Measurements from ENCODE around the gene ADAMTS12.

DNA sequence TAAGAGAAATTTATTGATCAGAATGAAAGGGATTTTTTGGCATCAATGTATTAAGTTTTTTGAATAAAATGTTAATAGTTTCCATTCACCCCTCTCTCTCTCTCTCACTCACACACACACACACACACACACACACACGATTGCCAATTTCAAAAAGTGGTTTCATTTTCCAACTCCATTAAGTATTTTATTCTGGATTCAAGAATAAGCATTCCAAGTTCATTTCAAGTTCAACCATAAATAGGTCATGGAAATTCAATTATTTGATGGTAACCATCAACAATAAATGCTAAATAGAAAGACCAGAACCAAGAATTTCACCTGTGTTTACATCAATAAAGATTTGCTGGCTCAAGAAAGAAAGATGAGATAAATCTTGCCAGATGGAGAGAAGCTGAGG lies 171.6 kb downstream of the ADAMTS12 start:
- TF ChIP-seq PATZ1 (CRISPR knock-in tag; IDR thresholded peaks at IDR 0.05; ENCODE audit: borderline replicate concordance) (no peak), GLIS3 (CRISPR knock-in tag; IDR thresholded peaks at IDR 0.05) (no peak), TOX (CRISPR knock-in tag; IDR thresholded peaks at IDR 0.05; ENCODE audit: borderline replicate concordance) (no peak), ZFP3 (CRISPR knock-in tag; IDR thresholded peaks at IDR 0.05) (no peak)
- TF ChIP-seq, protein P1, sequence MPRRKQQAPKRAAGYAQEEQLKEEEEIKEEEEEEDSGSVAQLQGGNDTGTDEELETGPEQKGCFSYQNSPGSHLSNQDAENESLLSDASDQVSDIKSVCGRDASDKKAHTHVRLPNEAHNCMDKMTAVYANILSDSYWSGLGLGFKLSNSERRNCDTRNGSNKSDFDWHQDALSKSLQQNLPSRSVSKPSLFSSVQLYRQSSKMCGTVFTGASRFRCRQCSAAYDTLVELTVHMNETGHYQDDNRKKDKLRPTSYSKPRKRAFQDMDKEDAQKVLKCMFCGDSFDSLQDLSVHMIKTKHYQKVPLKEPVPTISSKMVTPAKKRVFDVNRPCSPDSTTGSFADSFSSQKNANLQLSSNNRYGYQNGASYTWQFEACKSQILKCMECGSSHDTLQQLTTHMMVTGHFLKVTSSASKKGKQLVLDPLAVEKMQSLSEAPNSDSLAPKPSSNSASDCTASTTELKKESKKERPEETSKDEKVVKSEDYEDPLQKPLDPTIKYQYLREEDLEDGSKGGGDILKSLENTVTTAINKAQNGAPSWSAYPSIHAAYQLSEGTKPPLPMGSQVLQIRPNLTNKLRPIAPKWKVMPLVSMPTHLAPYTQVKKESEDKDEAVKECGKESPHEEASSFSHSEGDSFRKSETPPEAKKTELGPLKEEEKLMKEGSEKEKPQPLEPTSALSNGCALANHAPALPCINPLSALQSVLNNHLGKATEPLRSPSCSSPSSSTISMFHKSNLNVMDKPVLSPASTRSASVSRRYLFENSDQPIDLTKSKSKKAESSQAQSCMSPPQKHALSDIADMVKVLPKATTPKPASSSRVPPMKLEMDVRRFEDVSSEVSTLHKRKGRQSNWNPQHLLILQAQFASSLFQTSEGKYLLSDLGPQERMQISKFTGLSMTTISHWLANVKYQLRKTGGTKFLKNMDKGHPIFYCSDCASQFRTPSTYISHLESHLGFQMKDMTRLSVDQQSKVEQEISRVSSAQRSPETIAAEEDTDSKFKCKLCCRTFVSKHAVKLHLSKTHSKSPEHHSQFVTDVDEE (CRISPR knock-in tag; IDR thresholded peaks at IDR 0.05), result no peak

All from SK-N-SH treated with all-trans-retinoic acid at 6 μM for 48 hours (cell line).